ENCODE data around the gene DYSF. TPM values are rescaled to one million over a fixed set of nuclear protein-coding genes. Genes with fewer than 3 reads are reported as not detected.
A peak's percentile ranks its signal among the peaks of the same experiment; 100 is the strongest.

DYSF gene
- total RNA-seq, 1 donor from 2014 or later, result 72.0 TPM

DNA sequence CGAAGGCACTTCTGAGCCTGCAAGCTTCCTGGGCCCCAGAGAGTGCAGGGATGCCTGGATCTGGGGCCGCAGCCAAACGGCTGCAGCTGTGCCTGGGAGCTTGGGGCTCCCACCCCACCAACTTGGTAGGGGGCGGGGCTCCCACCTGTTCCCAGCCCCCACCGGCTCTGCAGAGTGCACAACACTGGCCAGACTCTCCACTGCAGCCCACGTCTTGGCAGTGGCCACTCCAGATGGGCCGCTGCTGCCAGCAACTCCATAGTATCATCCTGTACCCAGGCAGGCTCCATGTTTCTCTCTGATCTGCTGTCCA is 9.9 kb downstream of the DYSF start:
- Mint-ChIP-seq H3K27ac (ENCODE audit: unreplicated experiment) (no peak overlapping the region), H3K36me3 (ENCODE audit: unreplicated experiment) (no peaks in the 10 kb centered on the region), H3K9me3 (ENCODE audit: unreplicated experiment) (no peaks in the 10 kb centered on the region), H3K27me3 (ENCODE audit: unreplicated experiment) (no peaks in the 10 kb centered on the region), H3K4me1 (ENCODE audit: unreplicated experiment) (peaks cover 49% of the 10 kb centered on the region), H3K4me3 (ENCODE audit: unreplicated experiment) (no peak overlapping the region)
- peak; percentile 65 for DNase-seq (ENCODE audit: extremely low spot score, unreplicated experiment)
- TF ChIP-seq, protein P1, sequence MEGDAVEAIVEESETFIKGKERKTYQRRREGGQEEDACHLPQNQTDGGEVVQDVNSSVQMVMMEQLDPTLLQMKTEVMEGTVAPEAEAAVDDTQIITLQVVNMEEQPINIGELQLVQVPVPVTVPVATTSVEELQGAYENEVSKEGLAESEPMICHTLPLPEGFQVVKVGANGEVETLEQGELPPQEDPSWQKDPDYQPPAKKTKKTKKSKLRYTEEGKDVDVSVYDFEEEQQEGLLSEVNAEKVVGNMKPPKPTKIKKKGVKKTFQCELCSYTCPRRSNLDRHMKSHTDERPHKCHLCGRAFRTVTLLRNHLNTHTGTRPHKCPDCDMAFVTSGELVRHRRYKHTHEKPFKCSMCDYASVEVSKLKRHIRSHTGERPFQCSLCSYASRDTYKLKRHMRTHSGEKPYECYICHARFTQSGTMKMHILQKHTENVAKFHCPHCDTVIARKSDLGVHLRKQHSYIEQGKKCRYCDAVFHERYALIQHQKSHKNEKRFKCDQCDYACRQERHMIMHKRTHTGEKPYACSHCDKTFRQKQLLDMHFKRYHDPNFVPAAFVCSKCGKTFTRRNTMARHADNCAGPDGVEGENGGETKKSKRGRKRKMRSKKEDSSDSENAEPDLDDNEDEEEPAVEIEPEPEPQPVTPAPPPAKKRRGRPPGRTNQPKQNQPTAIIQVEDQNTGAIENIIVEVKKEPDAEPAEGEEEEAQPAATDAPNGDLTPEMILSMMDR (IDR thresholded peaks at IDR 0.05), result no peak

DNA sequence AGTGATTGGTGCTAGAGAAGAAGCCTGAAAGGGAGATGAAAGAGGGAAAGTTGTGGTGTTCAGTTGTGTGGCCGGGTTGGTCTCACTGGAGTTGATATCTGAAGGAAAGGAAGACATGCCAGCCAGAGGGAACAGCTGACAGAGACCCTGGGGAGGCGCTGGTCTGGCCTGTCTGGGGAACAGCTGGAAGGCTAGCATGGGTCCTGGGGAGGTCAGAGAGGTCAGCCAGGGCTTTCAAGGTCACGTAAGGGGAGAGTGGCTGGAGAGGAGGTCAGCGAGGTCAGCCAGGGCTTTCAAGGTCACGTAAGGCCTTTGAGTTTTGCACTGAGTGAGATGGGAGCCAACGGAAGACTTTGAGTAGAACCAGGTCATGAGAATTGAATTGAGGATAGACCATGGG is 11.0 kb downstream of the DYSF start:
- TF ChIP-seq, protein P1 (IDR thresholded peaks at IDR 0.05), result no peak
- DNase-seq (ENCODE audit: extremely low spot score, unreplicated experiment), result peak; percentile 70
- no peaks in the 10 kb centered on the region for H3K9me3 Mint-ChIP-seq (ENCODE audit: unreplicated experiment)

DNA sequence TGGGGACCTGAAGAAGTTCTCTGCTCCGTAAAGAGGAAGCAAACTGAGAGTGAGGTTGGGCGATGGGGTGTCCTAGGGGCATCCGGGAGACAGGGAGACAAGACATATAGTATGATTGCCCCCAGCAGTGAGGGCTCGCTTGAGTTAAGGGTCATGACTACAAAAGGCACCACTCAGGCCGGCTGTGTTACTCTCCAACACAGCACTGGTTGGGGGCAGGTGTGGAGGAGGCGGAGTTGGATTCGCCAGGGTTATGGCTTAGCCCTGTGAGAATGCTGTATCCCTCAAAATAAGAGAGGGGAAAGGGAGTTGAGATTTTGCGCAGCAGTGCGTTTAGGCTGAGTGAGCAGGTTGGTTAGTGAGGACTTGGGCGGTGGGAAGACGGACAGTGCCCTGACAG is 12.0 kb downstream of the DYSF start:
- no peak for DNase-seq (ENCODE audit: extremely low spot score, unreplicated experiment)
- peaks cover 48% of the 10 kb centered on the region for H3K4me1 Mint-ChIP-seq (ENCODE audit: unreplicated experiment)
- H3K36me3 Mint-ChIP-seq (ENCODE audit: unreplicated experiment), result no peaks in the 10 kb centered on the region
- no peaks in the 10 kb centered on the region for H3K27me3 Mint-ChIP-seq (ENCODE audit: unreplicated experiment)
- no peaks in the 10 kb centered on the region for H3K9me3 Mint-ChIP-seq (ENCODE audit: unreplicated experiment)
- H3K4me3 Mint-ChIP-seq (ENCODE audit: unreplicated experiment), result no peak overlapping the region
- H3K27ac Mint-ChIP-seq (ENCODE audit: unreplicated experiment), result no peak overlapping the region
- TF ChIP-seq, protein P1 (IDR thresholded peaks at IDR 0.05), result no peak

More for the DNA sequence above, 11.0 kb downstream of the DYSF start:
- no peaks in the 10 kb centered on the region for H3K27me3 Mint-ChIP-seq (ENCODE audit: unreplicated experiment)
- H3K36me3 Mint-ChIP-seq (ENCODE audit: unreplicated experiment), result no peaks in the 10 kb centered on the region
- H3K4me3 Mint-ChIP-seq (ENCODE audit: unreplicated experiment), result no peak overlapping the region
- no peak overlapping the region for H3K27ac Mint-ChIP-seq (ENCODE audit: unreplicated experiment)
- peaks cover 49% of the 10 kb centered on the region for H3K4me1 Mint-ChIP-seq (ENCODE audit: unreplicated experiment)

DNA sequence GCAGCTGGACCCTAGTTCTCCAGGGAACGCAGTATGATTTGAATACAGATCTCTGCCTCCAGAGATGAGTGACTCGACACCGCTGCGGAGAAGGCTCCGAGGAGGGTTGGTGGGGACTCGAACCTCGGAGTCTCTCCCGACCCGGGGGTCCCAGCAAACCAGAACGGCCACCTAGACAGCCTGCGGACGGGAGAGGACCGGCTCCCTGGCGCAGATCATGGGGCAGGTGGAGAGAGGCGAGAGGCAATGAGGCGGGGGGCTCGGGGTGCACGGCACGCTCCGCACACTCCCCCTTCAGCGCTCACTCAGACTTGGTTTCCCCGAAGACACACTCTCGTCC is 12.6 kb downstream of the DYSF start:
- Mint-ChIP-seq H3K4me1 (ENCODE audit: unreplicated experiment) (peaks cover 47% of the 10 kb centered on the region), H3K27ac (ENCODE audit: unreplicated experiment) (no peak overlapping the region), H3K27me3 (ENCODE audit: unreplicated experiment) (no peaks in the 10 kb centered on the region), H3K9me3 (ENCODE audit: unreplicated experiment) (no peaks in the 10 kb centered on the region), H3K36me3 (ENCODE audit: unreplicated experiment) (no peaks in the 10 kb centered on the region), H3K4me3 (ENCODE audit: unreplicated experiment) (no peak overlapping the region)
- no peak for DNase-seq (ENCODE audit: extremely low spot score, unreplicated experiment)
- TF ChIP-seq, protein P1 (IDR thresholded peaks at IDR 0.05), result no peak

DNA sequence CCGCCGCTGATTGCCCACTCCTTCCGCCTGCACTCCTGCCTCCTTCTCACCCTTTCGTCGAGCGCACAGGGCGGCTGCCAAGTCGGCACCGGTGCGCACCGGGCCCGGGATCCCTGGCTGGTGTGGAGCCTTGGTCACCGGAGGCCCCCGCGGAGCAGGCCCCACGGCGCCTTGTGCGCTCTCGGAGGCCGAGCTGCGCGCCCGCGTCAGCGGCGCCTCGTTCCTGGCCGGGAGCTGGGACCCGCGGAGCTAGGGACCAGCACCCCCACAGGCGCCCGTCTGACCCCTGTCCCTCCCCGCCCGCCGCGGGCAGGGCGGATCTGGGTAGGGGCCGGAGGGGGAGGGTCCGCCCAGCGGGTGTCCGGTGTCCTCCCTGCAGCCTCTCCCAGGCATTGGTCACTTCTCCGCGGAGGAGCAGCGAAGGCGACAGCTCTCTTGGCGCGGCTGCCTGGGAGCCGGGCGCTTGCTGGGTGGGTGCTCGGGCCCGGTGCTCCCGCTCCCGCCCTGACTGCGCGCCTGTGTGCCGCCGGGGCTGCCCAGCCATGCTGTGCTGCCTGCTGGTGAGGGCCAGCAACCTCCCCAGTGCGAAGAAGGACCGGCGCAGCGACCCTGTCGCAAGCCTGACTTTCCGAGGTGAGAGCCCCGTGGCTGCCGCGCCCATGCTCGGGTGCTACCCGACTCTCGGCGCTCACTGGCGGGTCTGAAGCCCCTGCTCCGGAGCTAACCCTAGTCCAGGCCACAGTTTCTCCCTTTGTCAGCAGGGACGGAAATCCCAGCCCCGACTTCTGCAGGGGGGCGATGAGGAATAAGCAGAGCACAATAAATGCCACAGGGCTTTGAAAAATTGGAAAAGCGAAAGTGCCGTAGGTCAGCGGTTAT is 13.2 kb downstream of the DYSF start:
- no peak for DNase-seq (ENCODE audit: extremely low spot score, unreplicated experiment)
- Mint-ChIP-seq H3K9me3 (ENCODE audit: unreplicated experiment) (no peaks in the 10 kb centered on the region), H3K36me3 (ENCODE audit: unreplicated experiment) (no peaks in the 10 kb centered on the region), H3K4me1 (ENCODE audit: unreplicated experiment) (peaks cover 47% of the 10 kb centered on the region), H3K4me3 (ENCODE audit: unreplicated experiment) (no peak overlapping the region), H3K27me3 (ENCODE audit: unreplicated experiment) (no peaks in the 10 kb centered on the region), H3K27ac (ENCODE audit: unreplicated experiment) (peak overlapping the region; percentile 81)
- TF ChIP-seq, protein P1 (IDR thresholded peaks at IDR 0.05), result no peak

Measured in osteocyte (in vitro differentiated cells).